CD4-positive, alpha-beta T cell (primary cell): Measurements from ENCODE around the gene ATP8A2. TPM values are rescaled to one million over a fixed set of nuclear protein-coding genes. Genes with fewer than 3 reads are reported as not detected.

Experiments
- ATAC-seq: fragments of 200-7000 bp; cut with Tn5 transposase; one replicate; pipeline ENCODE4 v1.10.0; 2022; ENCODE audit warnings: mild to moderate bottlenecking; ENCODE audit not compliant: poor library complexity
- CTCF ChIA-PET: fragments of 350-600 bp; sonication (Branson Sonifier 250); formaldehyde crosslinking; loops from one replicate; lab custom pipeline; 2021; ENCODE audit warnings: antibody characterized with exemption, inconsistent platforms; lab: Charles Lee
- POLR2A ChIA-PET: fragments of 350-600 bp; sonication (Branson Sonifier 250); formaldehyde crosslinking; loops from one replicate; lab custom pipeline; 2021; ENCODE audit warnings: antibody characterized with exemption, inconsistent platforms; lab: Charles Lee
- DNase-seq, 14 experiments: peaks; one replicate each; pipeline ENCODE4 v3.0.0-alpha.2; 2013 to 2020; ENCODE audit warnings: mixed read lengths in 2 of 14
- H3K27ac ChIP-seq, 2 donors: one replicate each; pipeline versions ENCODE4 v1.5.1 to v1.7.0; 2013; ENCODE audit warnings: low read length in 2 of 2, low read depth in 1 of 2, mild to moderate bottlenecking in 1 of 2
- H3K27me3 ChIP-seq, 2 experiments: 1 replicate in 1 of 2; 2 replicates in 1 of 2; pipeline versions ENCODE4 v1.6.1 to v1.7.0; 2013; ENCODE audit warnings: low read length in 2 of 2, control low read depth in 1 of 2, mild to moderate bottlenecking in 1 of 2, moderate library complexity in 1 of 2; ENCODE audit not compliant: insufficient read depth in 2 of 2, control insufficient read depth in 1 of 2
- H3K36me3 ChIP-seq: one replicate; pipeline ENCODE4 v1.6.1; 2013; ENCODE audit warnings: low read length, control low read depth; ENCODE audit not compliant: insufficient read depth
- H3K4me1 ChIP-seq: one replicate; pipeline ENCODE4 v1.6.1; 2013; ENCODE audit warnings: low read length, control low read depth; ENCODE audit not compliant: insufficient read depth
- H3K4me3 ChIP-seq: one replicate; pipeline ENCODE4 v1.5.1; 2013; ENCODE audit warnings: mild to moderate bottlenecking, low read length, moderate library complexity
- H3K9me3 ChIP-seq, 2 experiments: 1 replicate in 1 of 2; 2 replicates in 1 of 2; pipeline versions ENCODE4 v1.6.1 to v1.7.0; 2013; ENCODE audit warnings: low read length in 2 of 2, mild to moderate bottlenecking in 2 of 2, control low read depth in 1 of 2, moderate library complexity in 1 of 2; ENCODE audit not compliant: control insufficient read depth in 1 of 2, insufficient read depth in 1 of 2
- H3K27ac Mint-ChIP-seq: one replicate; pipeline ENCODE4 v1.8.0; 2020; ENCODE audit warnings: mixed read lengths
- H3K27me3 Mint-ChIP-seq: one replicate; pipeline ENCODE4 v1.8.0; 2021; ENCODE audit warnings: mixed read lengths
- H3K36me3 Mint-ChIP-seq: one replicate; pipeline ENCODE4 v1.8.0; 2021; ENCODE audit warnings: low read depth, mixed read lengths
- H3K4me1 Mint-ChIP-seq: one replicate; pipeline ENCODE4 v1.8.0; 2021; ENCODE audit warnings: low read depth, mixed read lengths
- H3K4me3 Mint-ChIP-seq: one replicate; pipeline ENCODE4 v1.8.0; 2020; ENCODE audit warnings: mild to moderate bottlenecking, mixed read lengths
- H3K9me3 Mint-ChIP-seq: one replicate; pipeline ENCODE4 v1.8.0; 2020; ENCODE audit warnings: mixed read lengths
- CTCF ChIP-seq: fragments of 200-600 bp; IDR thresholded peaks from one replicate; pipeline ENCODE4 v1.8.0; 2022; ENCODE audit warnings: antibody characterized with exemption, mild to moderate bottlenecking
- intact Hi-C, 2 experiments: fragments of 100-400 bp; cut with DNase I in 1 of 2; cut with micrococcal nuclease in 1 of 2; formaldehyde crosslinking; loops; one replicate each; pipeline versions ENCODE4 v1.15.1 to v1.9.0; 2023 to 2025; cut with DNase I, micrococcal nuclease
- total RNA-seq, 174 experiments: library from RNA in 2 of 174; stranded (reverse) in 2 of 174; gene quantifications; one replicate each; pipeline ENCODE4 v1.2.3 and lab custom pipeline; 2021 to 2026

ATP8A2 gene
- total RNA-seq, 2 experiments from 2014 or later = 0.22 to 0.36 TPM

- CTCF ChIA-PET = no interaction called here
- H3K4me1 Mint-ChIP-seq = peaks cover 49% of the 10 kb centered on the region
- Histone ChIP-seq H3K4me1 (peaks cover 27% of the 10 kb centered on the region), H3K4me3 (no peak overlapping the region), H3K27ac (no peak overlapping the region), H3K36me3 (no peaks in the 10 kb centered on the region), H3K27me3 (peaks cover 0 to 3% of the 10 kb centered on the region in 2 experiments), H3K9me3 (no peaks in the 10 kb centered on the region)
- TF ChIP-seq CTCF = no peak
- no peak overlapping the region for H3K4me3 Mint-ChIP-seq
- no peak for DNase-seq
- H3K9me3 Mint-ChIP-seq = no peaks in the 10 kb centered on the region
- H3K27me3 Mint-ChIP-seq = no peaks in the 10 kb centered on the region
- no peak overlapping the region for H3K27ac Mint-ChIP-seq
- POLR2A ChIA-PET = no interaction called here
- H3K36me3 Mint-ChIP-seq = no peaks in the 10 kb centered on the region
- intact Hi-C loops = no loop called here
- no peak for ATAC-seq
Observed at GRCh38 chr13:25869941-25870340, 498.2 kb downstream of the ATP8A2 start.

- POLR2A ChIA-PET = interaction anchor here (1.9 kb wide), 1 partner anchor 30 kb away, joined by 6 read pairs; no protein-coding TSS in a partner anchor
- Histone ChIP-seq H3K4me3 (no peak overlapping the region), H3K36me3 (no peaks in the 10 kb centered on the region), H3K4me1 (peaks cover 33% of the 10 kb centered on the region), H3K27me3 (no peaks in the 10 kb centered on the region), H3K27ac (no peak overlapping the region), H3K9me3 (no peaks in the 10 kb centered on the region)
- no peaks in the 10 kb centered on the region for H3K9me3 Mint-ChIP-seq
- H3K27me3 Mint-ChIP-seq = no peaks in the 10 kb centered on the region
- peak overlapping the region; percentile 38 for H3K27ac Mint-ChIP-seq
- H3K4me3 Mint-ChIP-seq = peak overlapping the region; percentile 5
- no peak for TF ChIP-seq CTCF
- DNase-seq (no peak), ATAC-seq (no peak)
- peaks cover 64% of the 10 kb centered on the region for H3K4me1 Mint-ChIP-seq
- intact Hi-C loops = no loop called here
- H3K36me3 Mint-ChIP-seq = no peaks in the 10 kb centered on the region
- CTCF ChIA-PET = no interaction called here
Observed at GRCh38 chr13:25871389-25872125, 499.8 kb downstream of the ATP8A2 start.

GRCh38 chr13:25872481-25873241, 500.9 kb downstream of the ATP8A2 start:
- peaks cover 70% of the 10 kb centered on the region for H3K4me1 Mint-ChIP-seq
- CTCF ChIA-PET = no interaction called here
- ATAC-seq (no peak), DNase-seq (no peak)
- intact Hi-C loops = no loop called here
- no peak overlapping the region for H3K4me3 ChIP-seq
- H3K9me3 Mint-ChIP-seq = no peaks in the 10 kb centered on the region
- no peaks in the 10 kb centered on the region for H3K9me3 ChIP-seq
- peak overlapping the region; percentile 78 for H3K27ac Mint-ChIP-seq
- TF ChIP-seq CTCF = no peak
- H3K27me3 Mint-ChIP-seq = no peaks in the 10 kb centered on the region
- no peaks in the 10 kb centered on the region for H3K27me3 ChIP-seq
- no peaks in the 10 kb centered on the region for H3K36me3 ChIP-seq
- H3K4me3 Mint-ChIP-seq = no peak overlapping the region
- no peak overlapping the region for H3K27ac ChIP-seq
- POLR2A ChIA-PET = interaction anchor here (1.5 to 1.9 kb wide), 2 partner anchors 15 to 29 kb away, joined by 3 to 6 read pairs; no protein-coding TSS in a partner anchor
- peaks cover 36% of the 10 kb centered on the region for H3K4me1 ChIP-seq
- H3K36me3 Mint-ChIP-seq = no peaks in the 10 kb centered on the region
